ENCODE measurements around the gene CHCHD6. TPM values are rescaled to one million over a fixed set of nuclear protein-coding genes. Genes with fewer than 3 reads are reported as not detected.

The CHCHD6 gene
- total RNA-seq, 4 donors from 2014 or later, result 2.0 to 11.5 (median 10.0) TPM

DNA sequence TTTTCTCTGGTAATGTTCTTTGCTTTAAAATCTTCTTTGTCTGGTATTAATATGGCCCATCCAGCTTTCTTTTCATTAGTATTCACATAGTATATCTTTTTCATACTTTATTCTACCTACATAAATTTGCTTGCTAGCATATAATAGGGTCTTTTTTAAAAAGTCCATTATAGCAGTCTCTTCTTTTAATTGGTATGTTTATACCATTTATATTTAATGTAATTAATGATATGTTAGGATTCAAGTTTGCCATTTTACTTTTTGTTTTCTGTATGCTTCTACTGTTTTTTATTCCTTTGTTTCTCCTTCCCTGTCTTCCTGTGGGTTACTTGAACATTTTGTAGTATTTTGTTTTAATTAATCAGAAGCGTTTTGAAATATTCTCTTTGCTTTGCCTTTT lies 89.0 kb downstream of the CHCHD6 start:
- TF ChIP-seq, protein P1, sequence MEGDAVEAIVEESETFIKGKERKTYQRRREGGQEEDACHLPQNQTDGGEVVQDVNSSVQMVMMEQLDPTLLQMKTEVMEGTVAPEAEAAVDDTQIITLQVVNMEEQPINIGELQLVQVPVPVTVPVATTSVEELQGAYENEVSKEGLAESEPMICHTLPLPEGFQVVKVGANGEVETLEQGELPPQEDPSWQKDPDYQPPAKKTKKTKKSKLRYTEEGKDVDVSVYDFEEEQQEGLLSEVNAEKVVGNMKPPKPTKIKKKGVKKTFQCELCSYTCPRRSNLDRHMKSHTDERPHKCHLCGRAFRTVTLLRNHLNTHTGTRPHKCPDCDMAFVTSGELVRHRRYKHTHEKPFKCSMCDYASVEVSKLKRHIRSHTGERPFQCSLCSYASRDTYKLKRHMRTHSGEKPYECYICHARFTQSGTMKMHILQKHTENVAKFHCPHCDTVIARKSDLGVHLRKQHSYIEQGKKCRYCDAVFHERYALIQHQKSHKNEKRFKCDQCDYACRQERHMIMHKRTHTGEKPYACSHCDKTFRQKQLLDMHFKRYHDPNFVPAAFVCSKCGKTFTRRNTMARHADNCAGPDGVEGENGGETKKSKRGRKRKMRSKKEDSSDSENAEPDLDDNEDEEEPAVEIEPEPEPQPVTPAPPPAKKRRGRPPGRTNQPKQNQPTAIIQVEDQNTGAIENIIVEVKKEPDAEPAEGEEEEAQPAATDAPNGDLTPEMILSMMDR (IDR thresholded peaks at IDR 0.05; ENCODE audit: low read depth), result no peak

DNA sequence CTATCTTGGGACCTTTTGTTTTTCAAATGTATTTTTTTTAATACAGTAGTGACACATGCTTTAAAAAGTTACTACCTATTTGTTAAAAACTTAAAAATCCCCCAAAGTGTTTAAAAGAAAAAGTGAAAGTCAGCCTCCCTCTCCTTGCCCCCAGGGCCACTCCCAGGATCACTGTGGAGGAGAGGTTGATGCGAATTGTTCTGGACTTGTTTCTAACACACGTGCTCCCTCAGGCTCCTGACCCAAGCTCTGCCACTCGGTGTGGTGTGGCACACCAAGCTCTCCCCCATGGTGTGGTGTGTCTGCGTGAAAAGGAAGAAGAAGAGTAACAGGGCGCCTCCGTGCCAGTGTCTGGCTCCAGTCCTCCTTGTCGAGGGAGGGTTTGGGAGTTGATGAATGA lies 93.5 kb downstream of the CHCHD6 start:
- TF ChIP-seq, protein P1 (IDR thresholded peaks at IDR 0.05; ENCODE audit: low read depth), result no peak

DNA sequence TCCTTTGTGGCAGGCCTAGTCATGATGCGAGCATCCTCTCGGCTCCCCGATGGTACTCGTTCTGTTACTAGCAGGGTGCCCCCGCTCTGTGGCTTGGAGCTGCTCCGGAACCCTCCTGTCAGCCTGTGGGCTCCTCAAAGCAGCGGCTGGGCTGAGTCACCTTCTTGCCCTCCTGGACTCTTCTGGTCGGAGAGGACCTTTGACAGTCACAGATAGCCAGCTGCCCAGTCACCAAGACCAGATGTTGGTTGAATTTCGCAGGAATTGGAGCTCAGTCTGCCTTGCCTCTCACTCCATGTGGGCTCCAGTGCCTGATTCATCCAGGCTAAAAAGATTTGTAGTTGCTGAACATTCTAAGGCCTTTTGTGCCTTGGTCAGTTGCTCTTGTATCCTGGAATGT lies 94.5 kb downstream of the CHCHD6 start:
- TF ChIP-seq, protein P1 (IDR thresholded peaks at IDR 0.05; ENCODE audit: low read depth), result no peak

DNA sequence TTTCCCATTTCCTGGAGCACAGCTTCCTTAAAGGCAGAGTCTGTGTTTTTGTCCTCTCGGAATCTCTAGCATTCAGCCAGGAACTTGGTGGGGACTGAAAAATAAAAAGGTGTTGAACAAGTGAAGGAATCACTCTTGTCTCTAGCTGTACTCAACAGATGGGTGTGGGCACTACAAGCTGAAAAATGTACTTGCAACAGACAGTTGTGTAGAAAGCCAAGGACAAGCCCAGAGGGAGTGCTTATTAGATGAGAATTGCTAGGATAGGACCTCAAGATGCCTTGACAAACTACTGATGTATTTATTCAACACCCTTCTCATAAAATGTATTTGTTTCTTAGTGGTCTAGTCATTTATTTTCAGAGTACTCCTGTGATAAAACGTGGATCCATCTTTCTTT lies 95.1 kb downstream of the CHCHD6 start:
- TF ChIP-seq, protein P1 (IDR thresholded peaks at IDR 0.05; ENCODE audit: low read depth), result no peak

DNA sequence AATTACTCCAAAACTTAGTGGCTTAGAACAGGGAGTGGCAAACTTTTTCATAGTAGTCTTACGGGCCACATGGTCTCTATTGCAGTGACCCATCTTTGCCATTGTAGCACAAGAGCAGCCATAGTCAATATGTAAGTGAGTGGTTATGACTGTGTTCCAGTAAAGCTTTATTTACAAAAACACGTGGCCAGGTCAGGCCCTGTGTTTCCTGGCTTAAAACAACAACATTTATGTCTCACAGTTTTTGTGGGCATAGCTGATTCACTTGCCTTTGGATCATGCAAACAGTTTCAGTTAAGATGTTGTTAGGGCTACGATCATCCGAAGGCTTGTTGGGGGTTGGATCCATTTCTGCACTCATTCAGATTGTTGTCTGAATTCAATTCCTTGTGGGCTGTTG lies 103.8 kb downstream of the CHCHD6 start:
- TF ChIP-seq, protein P1 (IDR thresholded peaks at IDR 0.05; ENCODE audit: low read depth), result no peak

DNA sequence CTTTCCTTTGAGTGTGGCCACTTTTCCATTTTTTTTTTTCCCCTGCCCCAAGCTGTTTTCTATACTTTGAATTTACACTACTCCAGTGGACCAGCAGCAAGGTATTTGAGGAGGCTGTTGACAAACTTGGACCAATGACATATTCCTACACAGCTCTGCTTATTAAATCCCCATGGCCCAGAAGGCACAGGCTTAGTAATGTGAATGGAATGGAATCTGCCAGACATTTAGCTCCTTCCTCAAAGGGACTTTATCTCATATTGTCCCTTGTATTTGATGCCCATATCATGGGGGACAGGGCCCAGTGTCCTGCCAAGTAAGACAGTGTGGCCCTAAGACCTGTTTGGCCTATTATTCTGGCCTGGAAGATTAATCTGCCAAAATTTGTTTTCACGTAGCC lies 107.5 kb downstream of the CHCHD6 start:
- TF ChIP-seq, protein P1 (IDR thresholded peaks at IDR 0.05; ENCODE audit: low read depth), result no peak

DNA sequence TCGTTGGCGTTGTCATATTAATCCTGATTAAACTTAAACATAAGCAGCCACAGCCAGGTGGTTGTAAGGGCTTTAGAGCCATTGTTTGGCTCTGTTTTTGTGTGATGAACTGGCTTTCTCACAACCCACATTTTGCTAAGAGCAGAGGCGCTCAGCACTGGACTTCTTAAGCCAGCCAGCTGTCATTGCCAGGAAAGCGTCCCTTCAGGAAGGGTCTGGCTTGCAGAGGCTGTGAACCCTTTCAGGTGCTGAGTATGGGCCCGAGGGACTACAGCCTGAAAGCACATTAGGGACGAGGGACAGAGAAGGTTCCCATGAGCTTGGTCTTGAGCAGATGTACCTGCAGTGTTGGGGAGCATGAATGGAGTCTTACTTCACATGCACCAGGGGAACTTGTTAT lies 112.3 kb downstream of the CHCHD6 start:
- TF ChIP-seq, protein P1 (IDR thresholded peaks at IDR 0.05; ENCODE audit: low read depth), result no peak
